RWPE2 (cell line): Measurements from ENCODE around the gene LCN10.

Experiments
- ATAC-seq: fragments of 200-7000 bp; cut with Tn5 transposase; 3 replicates; pipeline ENCODE4 v1.9.1; 2021; ENCODE audit warnings: low read depth
- DNase-seq: peaks from one replicate; pipeline ENCODE4 v3.0.0-alpha.2; 2020; ENCODE audit warnings: low spot score
- H3K27ac ChIP-seq: fragments of 450-650 bp; 2 replicates; pipeline ENCODE4 v1.5.1; 2017; ENCODE audit warnings: mild to moderate bottlenecking; ENCODE audit not compliant: poor library complexity, severe bottlenecking
- H3K27me3 ChIP-seq: fragments of 250-450 bp; sonication (Bioruptor Pico); 2 replicates; pipeline ENCODE4 v1.5.1; 2021; ENCODE audit warnings: mild to moderate bottlenecking, moderate library complexity; ENCODE audit not compliant: insufficient read depth, poor library complexity, severe bottlenecking
- H3K36me3 ChIP-seq: fragments of 250-450 bp; sonication (Bioruptor Pico); 2 replicates; pipeline ENCODE4 v1.5.1; 2020; ENCODE audit warnings: low read depth, mild to moderate bottlenecking, moderate library complexity
- H3K4me1 ChIP-seq: fragments of 250-450 bp; sonication (Bioruptor Pico); 2 replicates; pipeline ENCODE4 v1.5.1; 2021; ENCODE audit warnings: mild to moderate bottlenecking, moderate library complexity; ENCODE audit not compliant: insufficient read depth, poor library complexity, severe bottlenecking
- H3K4me3 ChIP-seq: fragments of 250-450 bp; sonication (Bioruptor Pico); 2 replicates; pipeline ENCODE4 v1.5.1; 2021; ENCODE audit warnings: mild to moderate bottlenecking, moderate library complexity; ENCODE audit not compliant: severe bottlenecking
- H3K9me3 ChIP-seq: fragments of 250-450 bp; sonication (Bioruptor Pico); 2 replicates; pipeline ENCODE4 v1.5.1; 2021; ENCODE audit warnings: mild to moderate bottlenecking, moderate library complexity; ENCODE audit not compliant: severe bottlenecking
- TF ChIP-seq, protein P1 (sequence below): fragments of 450-650 bp; IDR thresholded peaks from one replicate; pipeline ENCODE4 v1.5.1; 2017; ENCODE audit warnings: mild to moderate bottlenecking, moderate library complexity; ENCODE audit not compliant: poor library complexity, severe bottlenecking

Gene LCN10

DNA sequence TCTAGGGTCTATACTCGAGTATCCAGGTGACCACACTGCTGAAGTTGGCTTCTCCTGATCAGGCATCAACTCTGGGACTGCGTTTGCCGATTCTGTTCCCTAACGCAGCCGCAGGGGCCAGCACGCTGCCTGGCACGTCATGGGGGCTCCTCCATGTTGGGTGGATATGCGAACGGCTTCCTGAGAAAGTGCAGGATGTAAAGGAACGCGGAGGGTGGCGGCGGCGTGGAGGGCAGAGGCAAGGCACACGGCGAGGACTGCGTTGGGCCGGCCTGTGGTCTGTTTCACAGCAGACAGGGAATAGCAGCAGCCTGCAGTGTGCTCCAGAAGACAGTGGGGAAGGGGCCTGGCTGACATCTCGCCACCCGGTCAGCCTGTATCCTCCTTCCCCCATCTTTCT lies 3.8 kb downstream of the LCN10 start:
- Histone ChIP-seq H3K27me3 (peaks cover 52% of the 10 kb centered on the region), H3K27ac (no peak overlapping the region), H3K9me3 (no peaks in the 10 kb centered on the region), H3K4me3 (no peak overlapping the region), H3K36me3 (no peaks in the 10 kb centered on the region), H3K4me1 (no peaks in the 10 kb centered on the region)
- ATAC-seq (no peak), DNase-seq (no peak)
- TF ChIP-seq, protein P1, sequence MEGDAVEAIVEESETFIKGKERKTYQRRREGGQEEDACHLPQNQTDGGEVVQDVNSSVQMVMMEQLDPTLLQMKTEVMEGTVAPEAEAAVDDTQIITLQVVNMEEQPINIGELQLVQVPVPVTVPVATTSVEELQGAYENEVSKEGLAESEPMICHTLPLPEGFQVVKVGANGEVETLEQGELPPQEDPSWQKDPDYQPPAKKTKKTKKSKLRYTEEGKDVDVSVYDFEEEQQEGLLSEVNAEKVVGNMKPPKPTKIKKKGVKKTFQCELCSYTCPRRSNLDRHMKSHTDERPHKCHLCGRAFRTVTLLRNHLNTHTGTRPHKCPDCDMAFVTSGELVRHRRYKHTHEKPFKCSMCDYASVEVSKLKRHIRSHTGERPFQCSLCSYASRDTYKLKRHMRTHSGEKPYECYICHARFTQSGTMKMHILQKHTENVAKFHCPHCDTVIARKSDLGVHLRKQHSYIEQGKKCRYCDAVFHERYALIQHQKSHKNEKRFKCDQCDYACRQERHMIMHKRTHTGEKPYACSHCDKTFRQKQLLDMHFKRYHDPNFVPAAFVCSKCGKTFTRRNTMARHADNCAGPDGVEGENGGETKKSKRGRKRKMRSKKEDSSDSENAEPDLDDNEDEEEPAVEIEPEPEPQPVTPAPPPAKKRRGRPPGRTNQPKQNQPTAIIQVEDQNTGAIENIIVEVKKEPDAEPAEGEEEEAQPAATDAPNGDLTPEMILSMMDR, result no peak

DNA sequence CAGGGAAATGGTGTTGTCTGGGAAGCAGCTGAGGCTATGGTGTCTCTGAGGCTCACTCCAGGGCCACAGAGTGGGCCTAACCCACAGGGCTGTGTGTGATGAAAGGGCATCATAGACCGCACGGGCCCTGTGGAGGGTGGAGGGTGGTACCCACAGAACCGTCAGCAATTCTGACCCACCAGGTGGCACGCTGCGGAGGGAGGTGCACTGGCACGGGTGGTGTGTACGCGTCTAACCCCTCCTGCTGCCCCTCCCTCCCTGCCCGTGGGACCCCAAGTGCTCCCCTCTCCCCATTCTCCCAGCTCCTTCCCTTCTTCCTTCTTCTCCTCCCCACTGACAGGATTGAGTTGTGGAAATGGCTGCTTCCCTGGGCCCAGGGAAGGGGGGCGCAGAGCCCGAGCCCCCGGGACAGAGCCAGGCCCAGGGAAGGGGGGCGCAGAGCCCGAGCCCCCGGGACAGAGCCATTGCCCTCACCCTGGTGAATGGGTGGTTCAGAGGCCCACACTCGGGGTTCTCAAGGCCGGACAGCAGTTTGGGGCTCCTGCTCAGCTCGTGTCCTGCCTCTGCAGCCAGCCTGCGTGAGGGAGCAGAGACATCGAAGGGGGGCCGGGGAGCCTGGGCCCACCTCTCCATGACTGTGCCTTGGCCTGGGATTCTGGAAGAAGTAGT lies 6.8 kb downstream of the LCN10 start:
- Histone ChIP-seq H3K4me3 (no peak overlapping the region), H3K36me3 (no peaks in the 10 kb centered on the region), H3K4me1 (no peaks in the 10 kb centered on the region), H3K27me3 (peaks cover 22% of the 10 kb centered on the region), H3K9me3 (no peaks in the 10 kb centered on the region), H3K27ac (no peak overlapping the region)
- DNase-seq (no peak), ATAC-seq (no peak)
- TF ChIP-seq, protein P1, result no peak

DNA sequence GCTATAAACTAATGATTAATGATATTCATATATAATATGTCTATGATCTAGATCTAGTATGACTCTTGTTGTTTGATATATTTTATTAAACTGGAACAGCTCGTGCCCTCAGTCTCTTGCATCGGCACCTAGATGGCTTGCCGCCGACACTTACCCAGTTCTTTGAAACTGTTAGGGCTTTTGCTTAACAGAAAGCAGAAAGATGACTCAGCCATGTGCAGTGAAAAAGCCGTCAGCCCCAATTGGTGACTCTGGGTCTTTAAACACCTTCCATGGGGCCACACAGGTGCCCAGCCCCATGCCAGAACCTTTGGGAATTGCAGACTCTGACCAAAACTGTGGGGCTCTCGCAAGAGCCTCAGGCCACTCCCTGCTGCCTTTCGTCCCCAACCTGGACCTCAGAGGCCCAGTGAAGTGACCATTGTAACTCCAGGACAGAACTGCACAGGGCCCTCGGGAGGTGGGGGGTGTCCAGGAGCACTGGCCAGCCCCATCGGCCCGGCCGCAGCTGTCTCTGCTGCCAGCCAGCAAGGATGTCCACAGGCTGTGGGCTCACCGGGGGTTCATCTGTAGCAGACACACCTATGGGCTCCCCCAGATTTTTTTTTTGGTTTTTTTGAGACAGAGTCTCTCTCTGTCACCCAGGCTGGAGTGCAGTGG lies 7.8 kb downstream of the LCN10 start:
- TF ChIP-seq, protein P1, result no peak
- Histone ChIP-seq H3K27me3 (peaks cover 12% of the 10 kb centered on the region), H3K4me1 (no peaks in the 10 kb centered on the region), H3K4me3 (no peak overlapping the region), H3K27ac (no peak overlapping the region), H3K9me3 (no peaks in the 10 kb centered on the region), H3K36me3 (no peaks in the 10 kb centered on the region)
- DNase-seq, result no peak
- ATAC-seq, result no peak

DNA sequence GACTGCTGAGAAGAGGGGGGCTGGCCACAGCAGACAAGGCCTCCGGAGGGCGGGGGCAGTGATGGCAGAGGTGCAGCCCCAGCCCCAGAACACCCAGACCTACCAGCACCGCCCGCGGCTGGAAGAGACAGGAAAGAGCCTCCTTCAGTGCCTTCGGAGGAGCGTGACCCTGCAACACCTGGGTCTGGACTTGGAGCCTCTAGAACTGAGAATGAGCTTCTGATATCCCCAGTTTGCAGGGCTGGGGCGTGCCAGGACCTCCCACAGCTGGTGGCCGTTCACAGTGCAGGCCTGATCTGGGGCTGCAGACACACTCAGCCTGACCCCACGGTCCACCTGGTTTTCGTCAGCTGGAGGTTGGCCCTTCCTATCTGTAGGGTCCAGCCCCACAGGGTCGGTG lies 9.1 kb downstream of the LCN10 start:
- H3K27me3 ChIP-seq, result no peaks in the 10 kb centered on the region
- TF ChIP-seq, protein P1, result no peak
- ATAC-seq (no peak), DNase-seq (no peak)
- no peak overlapping the region for H3K4me3 ChIP-seq
- no peaks in the 10 kb centered on the region for H3K9me3 ChIP-seq
- no peaks in the 10 kb centered on the region for H3K4me1 ChIP-seq
- H3K36me3 ChIP-seq, result no peaks in the 10 kb centered on the region
- H3K27ac ChIP-seq, result no peak overlapping the region
